Measurements from ENCODE around the gene CHST13.

Gene CHST13

DNA sequence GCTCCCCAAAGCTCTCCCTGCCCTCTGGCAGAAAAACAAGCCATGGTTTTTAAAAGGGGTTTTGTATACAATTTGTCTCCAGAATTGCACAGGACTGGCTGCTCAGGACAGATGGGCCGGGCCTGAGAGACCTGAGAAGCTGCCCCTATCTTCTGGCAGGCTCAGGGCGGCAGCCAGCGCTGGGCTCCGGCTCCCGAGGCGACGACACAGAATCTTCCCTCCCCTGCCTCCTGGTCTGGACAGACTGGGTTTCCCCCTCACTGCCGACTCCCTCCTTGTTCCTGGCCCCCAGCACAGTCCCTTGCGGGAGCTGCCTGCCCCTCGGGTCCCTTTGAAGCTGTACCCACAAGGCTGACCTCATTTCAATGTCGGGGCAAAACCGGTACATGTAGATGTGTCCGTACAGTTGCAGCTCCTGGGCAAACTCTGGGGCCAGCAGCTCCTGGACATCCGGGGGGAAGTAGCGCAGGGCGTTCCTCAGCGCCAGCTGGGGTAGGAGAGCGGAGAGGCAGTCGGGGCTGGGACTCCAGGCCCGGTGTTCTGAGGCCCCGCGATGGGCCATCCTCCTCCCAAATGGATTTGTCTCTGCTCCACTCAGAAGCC lies 13.5 kb upstream of the CHST13 start:
- DNase-seq (ENCODE audit: low read depth): no peak

DNA sequence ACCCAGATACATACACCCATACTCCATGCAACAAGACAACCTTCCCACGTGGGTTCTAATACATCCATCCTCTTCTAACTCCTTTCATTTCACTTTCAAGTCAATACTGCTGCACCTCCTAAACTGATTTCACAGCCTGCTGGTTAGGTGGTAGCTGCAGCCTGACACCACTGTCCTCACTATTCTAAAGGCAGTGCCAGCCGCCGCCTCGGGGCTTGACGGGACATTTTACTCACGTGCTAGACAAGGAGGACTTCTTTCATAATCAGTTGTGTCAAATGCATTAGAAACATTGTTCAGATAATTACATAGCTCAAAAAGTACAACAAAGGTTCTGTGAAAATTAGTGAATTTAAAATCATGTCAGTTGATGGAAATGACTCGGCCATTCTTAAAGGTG lies 12.7 kb upstream of the CHST13 start:
- DNase-seq (ENCODE audit: low read depth): no peak

DNA sequence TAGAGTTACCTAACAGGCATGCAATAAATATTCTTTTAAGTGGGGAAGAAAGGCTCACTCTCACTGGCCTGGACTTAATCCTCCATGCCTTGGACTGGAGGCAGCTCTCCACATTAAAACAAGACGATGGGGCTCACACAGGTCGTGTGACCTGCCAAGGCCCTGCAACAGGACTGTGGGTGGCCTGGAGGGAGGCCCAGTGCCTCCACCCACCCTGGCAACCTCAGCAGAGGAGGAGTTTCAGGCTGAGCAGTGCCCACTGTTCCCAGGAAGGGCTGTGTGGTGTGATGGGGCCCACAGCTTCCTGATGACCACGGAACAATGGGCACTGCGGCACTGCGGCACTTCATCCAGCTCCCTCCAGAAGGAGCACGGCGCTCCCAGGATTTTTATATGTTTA lies 11.9 kb upstream of the CHST13 start:
- DNase-seq (ENCODE audit: low read depth): no peak

DNA sequence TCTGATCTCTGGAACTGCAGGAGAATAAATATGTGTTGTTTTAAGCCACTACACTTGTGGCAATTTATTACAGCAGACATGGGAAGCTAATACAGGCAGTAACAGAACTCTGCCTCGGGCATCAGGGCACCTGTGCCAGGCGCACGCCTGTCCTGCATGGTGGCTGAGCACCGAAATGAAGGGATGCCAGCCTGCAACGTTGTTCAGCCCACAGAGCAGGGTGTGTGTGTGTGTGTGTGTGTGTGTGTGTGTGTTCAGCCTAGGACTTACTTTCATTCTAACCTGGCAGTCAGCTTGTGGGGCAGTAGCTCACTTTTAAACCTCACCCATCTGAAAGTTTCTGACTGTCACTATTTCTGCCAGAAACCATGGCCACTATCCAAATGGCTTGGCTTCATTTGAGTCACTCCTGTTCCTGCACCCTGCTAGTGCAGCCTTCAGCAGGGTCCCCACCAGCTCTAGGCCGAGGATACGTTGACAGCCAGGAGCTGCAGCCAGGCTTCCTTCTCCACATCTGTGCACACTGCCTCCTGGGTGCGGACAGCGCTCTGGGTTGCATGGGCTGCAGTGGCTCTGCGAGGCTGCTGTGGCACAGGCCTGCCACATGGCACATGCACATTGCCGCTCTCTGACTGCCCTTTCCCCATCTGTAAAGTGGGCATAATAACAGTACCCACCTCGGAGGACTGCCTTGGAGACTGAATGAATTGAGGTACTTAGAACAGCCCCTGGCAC lies 10.9 kb upstream of the CHST13 start:
- no peak for DNase-seq (ENCODE audit: low read depth)

DNA sequence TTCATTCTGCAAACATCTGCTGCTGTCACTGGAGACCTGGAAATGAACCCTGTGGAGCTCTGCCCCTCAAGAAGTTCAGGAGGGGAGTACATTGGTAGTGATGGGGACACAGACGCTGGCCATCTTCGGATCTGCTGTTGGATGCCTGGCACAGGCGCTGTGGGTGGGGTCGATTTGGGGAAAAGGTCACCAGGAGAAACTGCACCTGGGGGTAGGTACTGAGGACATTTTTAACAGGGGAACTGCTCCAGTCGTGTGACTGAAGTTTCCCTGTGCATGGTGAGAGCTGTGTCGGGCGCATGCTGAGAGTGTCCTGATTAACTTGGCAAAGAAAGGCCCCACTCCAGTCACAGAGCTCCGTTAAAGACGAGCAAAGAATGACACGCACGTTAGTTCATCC lies 9.8 kb upstream of the CHST13 start:
- DNase-seq (ENCODE audit: low read depth): no peak

DNA sequence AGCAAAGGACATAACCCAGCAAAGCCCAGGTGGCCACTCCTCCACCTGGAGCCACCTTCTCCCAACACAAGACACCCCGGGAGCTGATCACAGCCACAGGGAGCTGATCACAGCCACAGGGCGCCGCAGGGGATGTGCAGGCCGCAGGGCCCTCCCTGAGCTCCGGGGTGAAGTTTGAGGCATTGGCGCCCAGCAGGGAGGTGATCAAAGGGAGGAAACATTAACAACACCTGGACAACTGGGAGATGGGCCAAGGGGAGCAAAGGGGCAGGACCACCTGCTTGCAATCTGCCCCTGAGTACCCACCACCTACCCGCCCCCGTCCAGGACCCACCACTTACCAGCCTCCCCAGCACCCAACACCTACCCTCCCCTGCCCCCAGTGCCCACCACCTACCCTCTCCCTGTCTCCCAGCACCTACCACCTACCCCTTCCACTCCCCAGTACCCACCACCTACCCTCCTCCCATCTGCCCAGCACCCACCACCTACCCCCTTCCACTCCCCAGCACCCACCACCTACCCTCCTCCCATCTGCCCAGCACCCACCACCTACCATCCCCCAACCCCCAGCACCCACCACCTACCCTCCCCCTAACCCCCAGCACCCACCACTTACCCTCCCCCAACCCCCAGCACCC lies 8.8 kb upstream of the CHST13 start:
- no peak for DNase-seq (ENCODE audit: low read depth)

DNA sequence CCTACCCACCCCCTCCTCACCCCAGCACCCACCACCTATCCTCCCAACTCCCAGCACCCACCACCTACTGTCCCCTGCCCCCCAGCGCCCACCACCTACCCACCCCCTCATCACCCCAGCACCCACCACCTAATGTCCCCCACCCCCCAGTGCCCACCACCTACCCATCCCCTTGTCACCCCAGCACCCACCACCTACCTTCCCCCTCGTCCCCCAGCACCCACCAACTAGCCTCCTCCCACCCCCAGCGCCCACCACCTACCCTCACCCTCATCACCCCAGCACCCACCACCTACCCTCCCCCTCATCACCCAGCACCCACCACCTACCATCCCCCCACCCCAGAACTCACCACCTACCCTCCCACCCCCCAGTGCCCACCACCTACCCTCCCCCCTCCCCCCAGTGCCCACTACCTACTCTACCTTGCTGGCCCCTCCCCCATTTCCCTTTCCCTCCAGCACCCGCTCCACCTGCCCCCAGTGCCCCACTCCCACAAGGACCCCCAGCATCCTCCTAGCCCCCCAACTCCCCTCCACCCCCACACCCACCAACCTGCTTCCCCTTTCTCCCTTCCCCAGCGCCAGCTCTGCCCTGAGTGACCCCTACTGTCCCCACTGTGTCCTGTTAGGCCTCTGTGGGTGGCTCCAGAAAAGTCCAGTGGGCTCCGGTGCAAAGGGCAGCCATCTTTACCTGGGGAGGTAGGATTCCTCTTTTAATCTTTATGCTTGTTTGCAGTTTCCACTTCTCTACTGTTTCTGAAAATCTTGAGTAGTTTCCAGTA lies 7.6 kb upstream of the CHST13 start:
- no peak for DNase-seq (ENCODE audit: low read depth)

DNA sequence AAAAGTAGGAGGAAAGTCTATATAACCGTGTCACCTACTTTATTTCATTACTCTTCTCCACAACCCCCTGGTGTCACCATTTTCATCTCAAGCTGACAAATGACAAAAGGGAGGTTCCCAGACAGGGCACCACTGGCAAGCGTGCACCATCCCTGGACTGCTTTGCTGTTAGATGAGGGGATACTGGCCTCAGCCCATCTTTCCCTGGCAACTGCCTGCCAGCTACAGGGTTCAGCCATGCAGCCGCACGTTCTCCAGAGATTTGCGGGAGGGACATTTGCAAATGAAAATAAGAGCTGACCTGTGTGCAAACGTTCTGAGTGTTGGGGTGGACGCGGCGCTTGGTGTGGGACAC lies 7.0 kb upstream of the CHST13 start:
- DNase-seq (ENCODE audit: low read depth): no peak

DNA sequence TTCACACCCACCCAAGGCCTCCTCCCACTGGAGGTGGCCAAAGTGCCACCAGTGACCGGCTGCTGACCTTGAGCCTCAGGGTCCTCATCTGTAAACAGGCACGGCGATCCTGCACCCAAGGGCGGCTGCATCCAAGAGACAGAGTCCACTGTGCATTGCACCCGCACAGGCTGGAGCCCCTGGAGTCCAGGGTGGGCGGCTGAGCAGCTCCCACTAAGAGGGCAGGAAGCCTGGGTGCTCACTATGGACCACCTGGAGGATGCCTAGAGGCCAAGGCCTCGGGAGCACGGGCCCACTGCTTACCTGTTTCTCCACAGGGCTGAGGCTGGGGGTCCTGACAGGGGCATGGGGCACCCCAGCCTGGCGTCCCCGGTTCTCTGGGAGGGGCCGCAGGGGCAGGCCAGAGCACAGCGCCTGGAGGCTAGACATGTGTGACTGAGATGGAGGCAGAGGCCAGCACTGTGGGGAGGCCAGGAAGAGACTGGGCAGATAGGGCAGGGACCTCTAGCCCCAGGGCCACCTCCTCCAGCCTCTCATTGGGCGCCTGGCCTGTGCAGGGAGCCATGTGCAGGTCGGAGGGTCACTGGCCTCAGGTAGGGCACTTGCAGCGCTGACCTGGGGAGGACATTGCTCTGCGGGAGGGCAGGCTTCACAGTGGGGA lies 6.5 kb upstream of the CHST13 start, which contains the start of gene UROC1:
Gene UROC1 (minus strand): TSS at position 483 of the 661 bp plus-strand sequence. CDS start 54 bp downstream, at position 429.
- DNase-seq (ENCODE audit: low read depth): no peak

DNA sequence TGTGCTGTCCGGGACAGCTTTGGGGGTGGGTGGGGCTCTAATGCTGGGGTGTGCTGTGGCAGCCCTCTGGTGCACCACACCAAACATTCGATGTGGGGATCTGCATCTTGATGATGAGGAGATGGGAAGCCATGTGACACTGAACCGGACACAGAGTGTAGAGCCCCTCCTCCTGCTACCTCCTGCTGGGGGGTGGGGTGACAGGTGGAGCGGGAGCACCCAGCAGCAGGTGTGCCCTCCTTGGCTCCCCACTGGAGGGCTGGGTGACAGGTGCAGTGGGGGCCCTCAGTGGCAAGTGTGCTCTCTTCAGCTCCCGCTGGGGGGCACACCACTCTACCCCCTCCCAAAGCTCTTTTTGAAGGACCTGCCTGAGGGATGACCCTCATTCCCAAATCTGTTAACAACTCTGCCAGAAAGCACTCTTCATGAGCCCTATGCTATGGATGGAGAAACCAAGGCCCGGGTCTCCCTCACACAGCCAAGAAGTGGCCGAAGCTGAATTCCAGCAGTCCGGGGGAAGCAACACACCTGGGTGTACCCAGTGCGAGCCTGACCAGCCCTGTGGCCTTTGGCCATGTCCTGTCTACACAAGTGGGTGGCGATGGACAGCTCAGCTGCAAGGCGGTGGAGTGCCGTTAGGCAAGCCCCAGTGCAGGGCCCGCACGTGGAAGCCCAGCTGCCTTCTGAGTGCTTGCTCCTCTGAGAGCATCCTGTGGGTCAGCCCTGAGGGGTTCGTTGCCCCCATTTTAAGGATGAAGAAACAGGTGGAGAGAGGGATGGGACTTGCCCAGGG lies 5.8 kb upstream of the CHST13 start:
- no peak for DNase-seq (ENCODE audit: low read depth)

DNA sequence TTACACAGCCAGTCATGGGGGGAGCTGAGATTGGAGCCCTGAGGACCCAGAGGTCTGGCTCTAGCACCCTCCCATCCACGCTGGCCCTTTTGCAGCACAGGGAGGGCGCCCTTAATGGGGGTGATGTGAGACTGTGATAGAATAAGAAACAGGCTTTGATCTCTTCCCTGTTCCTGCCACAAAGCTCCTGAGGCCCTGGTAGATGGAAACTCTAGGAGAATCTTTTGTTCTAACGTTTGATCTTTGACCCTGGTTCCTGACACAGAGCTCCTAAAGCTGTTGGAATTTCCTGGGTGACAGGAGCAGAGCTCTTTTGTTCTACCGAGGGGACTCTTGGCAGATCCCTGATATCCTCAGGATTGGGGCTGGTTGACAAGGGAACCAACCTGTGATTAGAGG lies 5.2 kb upstream of the CHST13 start:
- no peak for DNase-seq (ENCODE audit: low read depth)

DNA sequence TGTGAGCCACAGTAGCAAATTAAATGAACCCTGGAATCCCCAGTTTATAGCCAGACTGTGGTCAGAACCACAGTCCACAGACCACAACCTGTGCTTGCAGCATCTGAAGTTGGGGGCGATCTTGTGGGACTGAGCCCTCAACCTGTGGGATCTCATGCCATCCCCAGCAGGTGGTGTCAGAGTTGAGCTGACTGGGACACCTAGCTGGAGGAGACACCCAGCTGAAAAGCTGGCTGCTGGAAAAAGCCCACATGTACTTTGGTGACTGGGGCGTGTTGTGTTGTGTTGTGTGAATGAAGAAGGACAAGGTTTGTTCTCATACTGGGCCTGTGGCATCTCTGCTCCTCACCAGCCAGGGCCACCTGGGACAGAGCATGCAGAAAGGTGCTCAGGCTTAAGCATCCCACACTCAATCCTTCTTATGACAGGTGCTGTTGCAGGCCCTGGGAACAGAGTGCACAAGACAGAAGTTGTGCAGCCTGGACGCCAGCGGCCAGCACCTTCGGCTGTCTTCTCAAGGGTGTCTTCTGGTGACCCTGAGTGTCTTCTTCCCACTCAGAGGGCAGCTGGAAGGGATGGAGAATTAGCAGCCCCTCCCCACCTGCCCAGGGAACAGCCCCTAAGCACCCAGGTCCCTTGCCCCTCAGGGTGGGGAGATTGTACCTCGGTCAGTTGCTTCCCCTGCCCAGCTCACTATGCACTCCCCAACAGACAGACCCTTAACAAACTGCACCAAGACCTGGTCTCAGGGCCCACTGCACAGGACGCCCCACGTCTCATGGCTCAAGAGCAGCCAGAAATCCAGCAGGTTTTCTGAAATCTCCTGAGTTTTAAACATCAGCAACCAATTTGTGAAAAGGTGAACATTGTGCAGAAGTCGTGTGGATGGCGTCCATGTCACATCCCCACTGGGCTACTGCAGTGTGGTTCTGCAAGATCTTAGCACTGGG lies 4.2 kb upstream of the CHST13 start:
- no peak for DNase-seq (ENCODE audit: low read depth)

DNA sequence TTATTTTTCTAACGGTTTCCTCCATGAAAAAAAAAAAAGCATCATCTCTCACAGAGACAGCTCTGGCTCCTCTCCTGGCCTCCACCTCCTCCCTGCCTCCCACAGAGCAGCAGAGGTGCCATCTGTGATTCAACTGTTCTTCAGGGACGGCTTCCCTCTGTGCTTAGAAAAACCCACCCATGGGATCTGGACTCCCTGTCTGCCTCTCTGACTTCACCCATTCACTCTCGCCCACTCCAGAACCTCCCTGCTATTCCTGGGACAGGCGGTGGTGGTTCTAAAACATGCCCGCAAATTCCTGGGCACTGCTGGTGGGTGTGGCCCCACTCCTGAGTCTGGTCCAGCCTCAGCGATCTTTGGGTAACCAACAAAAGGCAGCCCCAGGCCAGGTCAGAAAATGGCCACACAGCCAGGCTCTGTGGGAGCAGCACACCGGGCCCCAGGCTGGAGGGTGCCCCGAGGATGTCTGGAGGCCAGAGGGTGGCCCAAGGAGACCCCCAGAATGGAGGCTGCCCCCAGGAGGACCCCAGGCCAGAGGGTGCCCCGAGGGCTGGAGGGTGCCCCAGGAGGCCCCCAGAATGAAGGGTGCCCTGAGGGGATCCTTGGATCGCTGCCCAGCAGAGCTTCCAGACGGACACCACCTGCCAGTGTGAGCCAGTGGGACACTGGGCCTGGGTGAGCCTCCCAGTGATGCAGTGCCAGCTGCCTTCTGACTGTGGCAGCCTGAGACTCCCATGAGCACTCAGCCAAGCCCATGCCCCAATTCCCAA lies 2.6 kb upstream of the CHST13 start:
- no peak for DNase-seq (ENCODE audit: low read depth)

DNA sequence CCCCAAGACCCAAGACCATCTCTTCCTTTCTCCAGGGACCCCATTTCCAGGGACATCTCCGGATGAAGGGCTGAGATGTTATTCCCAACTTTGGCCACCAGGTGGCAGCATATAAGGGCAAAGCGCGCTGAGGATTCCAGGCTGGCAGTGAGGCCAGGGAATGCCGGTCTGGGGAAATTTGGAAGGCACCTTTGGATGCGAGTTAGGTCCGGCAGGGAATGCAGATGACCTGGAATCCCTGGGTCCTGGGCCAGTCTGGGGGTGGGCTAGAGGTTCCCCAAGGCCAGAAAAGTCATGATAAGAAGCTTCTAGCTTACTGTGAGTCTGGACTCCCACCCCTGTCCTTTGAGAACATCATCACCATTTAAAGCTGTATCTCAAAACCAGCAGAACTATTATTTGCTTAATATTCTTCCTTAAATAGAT lies 1.6 kb upstream of the CHST13 start:
- DNase-seq (ENCODE audit: low read depth): peak; percentile 19

DNA sequence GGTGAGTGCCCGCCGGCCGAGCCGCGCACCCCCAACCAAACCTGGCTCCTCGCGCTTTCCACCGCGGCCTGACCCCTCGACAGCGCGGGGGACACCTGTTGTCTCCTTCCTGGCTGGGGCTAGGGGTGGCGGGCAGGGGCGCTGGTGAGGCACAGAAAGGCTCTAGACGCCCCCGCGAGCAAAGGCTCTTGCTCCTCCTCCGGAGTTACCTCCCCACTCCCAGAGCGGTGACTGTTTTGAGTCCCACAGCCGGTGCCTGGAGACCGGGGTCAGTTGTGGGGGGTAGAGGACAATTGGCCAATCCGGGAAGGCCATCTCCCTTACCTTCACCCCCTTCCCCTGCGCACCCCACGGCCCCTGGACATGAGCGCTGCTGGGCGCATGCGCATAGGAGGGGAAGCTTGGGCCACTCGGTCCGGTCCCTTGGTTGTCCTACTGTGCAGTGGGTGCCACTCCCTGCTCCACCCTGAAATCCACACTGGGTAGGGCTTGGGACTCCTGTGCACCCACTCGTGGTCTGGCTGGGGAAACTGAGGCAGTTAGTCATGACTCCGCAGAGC lies 554 bp downstream of the CHST13 start:
- DNase-seq (ENCODE audit: low read depth): no peak

DNA sequence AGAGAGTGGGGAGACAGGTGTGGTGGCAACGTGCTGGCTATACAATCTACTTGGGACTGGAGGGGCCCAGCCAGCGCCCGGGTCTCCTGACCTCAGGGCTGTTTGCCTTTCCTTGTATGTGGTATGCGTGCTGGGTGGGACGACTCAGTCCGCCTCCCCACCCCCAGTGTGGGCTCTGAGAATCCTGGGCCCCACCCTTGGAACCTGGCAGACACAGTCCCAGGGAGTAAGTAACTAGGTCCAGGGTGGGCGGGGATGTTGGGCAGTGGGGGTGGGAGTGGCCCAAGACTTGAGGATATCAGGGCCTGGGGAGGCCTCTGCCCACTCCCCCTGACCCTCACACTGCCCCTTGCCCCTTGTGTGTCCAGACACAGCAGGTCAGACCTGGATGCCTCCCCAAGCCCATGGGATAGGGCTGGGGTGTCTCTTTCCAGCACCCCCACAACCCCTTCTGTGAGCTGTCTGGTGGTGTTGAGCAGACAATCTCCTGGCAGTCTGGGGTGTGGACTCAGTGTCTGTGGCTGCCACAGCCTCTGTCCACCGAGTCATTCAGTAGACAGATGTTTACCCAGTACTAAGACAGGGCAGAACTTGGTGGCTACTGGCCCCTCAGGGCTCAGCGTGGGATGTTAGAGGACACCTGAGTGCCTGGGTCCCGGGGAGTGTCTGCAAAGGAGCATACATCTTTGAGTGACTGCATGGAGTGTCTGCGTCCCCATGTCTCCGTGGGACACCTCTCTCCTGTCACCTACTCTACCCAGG lies 1.3 kb downstream of the CHST13 start:
- no peak for DNase-seq (ENCODE audit: low read depth)

DNA sequence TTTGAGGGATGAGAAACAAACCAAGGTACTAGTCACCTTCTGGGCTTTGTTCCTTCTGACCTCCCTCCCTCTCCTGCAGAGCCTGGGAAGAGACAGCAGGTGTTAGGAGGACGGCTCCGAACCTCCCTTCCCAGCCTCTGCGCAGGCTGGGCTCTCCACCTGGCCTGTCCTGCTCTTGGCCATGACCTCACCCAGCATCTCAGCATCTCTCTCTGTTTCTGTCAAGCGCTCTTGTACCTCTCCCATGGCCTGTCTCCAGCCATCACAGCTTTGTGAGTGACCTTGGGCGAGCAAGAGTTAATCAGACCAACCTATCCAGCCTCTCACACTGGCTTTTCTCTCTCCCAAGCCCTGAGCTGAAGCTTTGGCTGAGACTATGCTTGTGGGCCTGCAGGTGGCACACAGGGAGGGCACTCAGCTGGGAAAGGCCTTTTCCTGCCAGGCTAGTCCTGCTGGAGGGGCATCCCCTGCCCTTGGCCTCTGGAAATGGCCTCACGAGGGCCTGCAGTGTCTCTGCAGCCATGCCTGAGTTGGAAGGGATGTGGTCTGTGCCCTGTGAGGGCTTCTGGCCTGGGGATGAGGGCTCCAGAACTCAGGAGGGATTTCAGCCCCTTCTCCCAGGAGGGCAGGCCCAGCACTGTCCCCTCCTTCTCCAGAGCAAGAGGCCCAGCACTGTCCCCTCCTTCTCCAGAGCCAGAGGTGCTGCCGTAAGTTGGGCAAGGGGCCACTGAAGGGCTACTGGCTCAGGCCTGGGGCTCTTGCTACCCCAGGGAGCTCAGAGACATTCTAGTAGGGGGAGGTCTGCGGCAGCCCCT lies 2.1 kb downstream of the CHST13 start:
- DNase-seq (ENCODE audit: low read depth): no peak

DNA sequence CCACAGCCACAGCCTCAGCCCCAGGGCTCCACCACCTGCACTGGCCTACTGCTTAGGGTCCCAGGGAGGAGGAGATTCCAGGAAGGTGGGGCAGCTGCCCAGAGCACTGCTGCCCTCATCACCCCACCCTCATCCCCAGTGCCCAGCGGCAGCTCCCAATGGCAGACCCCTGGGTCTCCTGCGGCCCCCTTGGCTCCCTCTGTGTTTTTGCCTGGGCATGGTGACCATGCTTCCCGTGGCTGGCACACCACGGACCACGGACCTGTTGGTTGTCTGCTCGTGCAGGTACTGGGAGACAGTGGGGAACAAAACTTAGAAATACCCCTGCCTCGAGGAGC lies 2.7 kb downstream of the CHST13 start:
- DNase-seq (ENCODE audit: low read depth): no peak
